ENCODE measurements around the gene ITIH5.
"Not testable (repeated sequence)": the region's sequence is repeated elsewhere in the genome, so short reads cannot be mapped to it uniquely, and the experiment has no call there.

The ITIH5 gene

GRCh38 chr10:7666253-7667023, at the start of gene ITIH5:
Gene ITIH5 (minus strand): TSS chr10:7666966. CDS start chr10:7666892, 74 bp downstream.
- no peaks in the 10 kb centered on the region for H3K36me3 Mint-ChIP-seq (ENCODE audit: low read depth)
- no peaks in the 10 kb centered on the region for H3K9me3 Mint-ChIP-seq
- peaks cover 12% of the 10 kb centered on the region for H3K4me1 Mint-ChIP-seq (ENCODE audit: low read depth)
- H3K27ac Mint-ChIP-seq, result no peak within 1 kb of the TSS
- intact Hi-C loops (cut with micrococcal nuclease), result no loop called here
- H3K27me3 Mint-ChIP-seq, result peaks cover 69% of the 10 kb centered on the region
- peak within 1 kb of the TSS; percentile 31 for H3K4me3 Mint-ChIP-seq

- H3K9me3 Mint-ChIP-seq, result no peaks in the 10 kb centered on the region
- H3K4me3 Mint-ChIP-seq, result no peak overlapping the region
- no peak overlapping the region for H3K27ac Mint-ChIP-seq
- H3K36me3 Mint-ChIP-seq (ENCODE audit: low read depth), result no peaks in the 10 kb centered on the region
- H3K27me3 Mint-ChIP-seq, result peaks cover 9% of the 10 kb centered on the region
- H3K4me1 Mint-ChIP-seq (ENCODE audit: low read depth), result no peaks in the 10 kb centered on the region
- intact Hi-C loops (cut with micrococcal nuclease), result no loop called here
Observed at GRCh38 chr10:7715515-7715914, 48.7 kb upstream of the ITIH5 start.

GRCh38 chr10:7711075-7711474, 44.3 kb upstream of the ITIH5 start:
- intact Hi-C loops (cut with micrococcal nuclease); H3K4me3 Mint-ChIP-seq: not testable (repeated sequence)

GRCh38 chr10:7710446-7710845, 43.7 kb upstream of the ITIH5 start:
- Mint-ChIP-seq H3K36me3 (ENCODE audit: low read depth) (no peaks in the 10 kb centered on the region), H3K9me3 (no peaks in the 10 kb centered on the region), H3K27ac (no peak overlapping the region), H3K27me3 (peaks cover 14% of the 10 kb centered on the region), H3K4me3 (no peak overlapping the region), H3K4me1 (ENCODE audit: low read depth) (no peaks in the 10 kb centered on the region)
- intact Hi-C loops (cut with micrococcal nuclease), result no loop called here

More at GRCh38 chr10:7711075-7711474, 44.3 kb upstream of the ITIH5 start:
- not testable (repeated sequence) for H3K36me3 Mint-ChIP-seq (ENCODE audit: low read depth); H3K27ac Mint-ChIP-seq; H3K4me1 Mint-ChIP-seq (ENCODE audit: low read depth); H3K9me3 Mint-ChIP-seq
- H3K27me3 Mint-ChIP-seq, result peaks cover 10% of the 10 kb centered on the region

GRCh38 chr10:7708832-7709231, 42.1 kb upstream of the ITIH5 start:
- Mint-ChIP-seq H3K4me3 (no peak overlapping the region), H3K4me1 (ENCODE audit: low read depth) (no peaks in the 10 kb centered on the region), H3K9me3 (no peaks in the 10 kb centered on the region), H3K27ac (no peak overlapping the region), H3K36me3 (ENCODE audit: low read depth) (no peaks in the 10 kb centered on the region), H3K27me3 (peaks cover 17% of the 10 kb centered on the region)
- intact Hi-C loops (cut with micrococcal nuclease), result no loop called here

- Mint-ChIP-seq H3K36me3 (ENCODE audit: low read depth) (no peaks in the 10 kb centered on the region), H3K9me3 (no peaks in the 10 kb centered on the region), H3K27me3 (peaks cover 21% of the 10 kb centered on the region), H3K4me1 (ENCODE audit: low read depth) (no peaks in the 10 kb centered on the region), H3K4me3 (no peak overlapping the region), H3K27ac (no peak overlapping the region)
- intact Hi-C loops (cut with micrococcal nuclease), result no loop called here
Observed at GRCh38 chr10:7707858-7708622, 41.3 kb upstream of the ITIH5 start.

- H3K27me3 Mint-ChIP-seq, result peaks cover 24% of the 10 kb centered on the region
- H3K36me3 Mint-ChIP-seq (ENCODE audit: low read depth), result no peaks in the 10 kb centered on the region
- H3K9me3 Mint-ChIP-seq, result no peaks in the 10 kb centered on the region
- intact Hi-C loops (cut with micrococcal nuclease), result no loop called here
- no peak overlapping the region for H3K4me3 Mint-ChIP-seq
- H3K27ac Mint-ChIP-seq, result no peak overlapping the region
- H3K4me1 Mint-ChIP-seq (ENCODE audit: low read depth), result no peaks in the 10 kb centered on the region
Observed at GRCh38 chr10:7707102-7707501, 40.3 kb upstream of the ITIH5 start.

GRCh38 chr10:7706534-7707073, 39.8 kb upstream of the ITIH5 start:
- intact Hi-C loops (cut with micrococcal nuclease), result no loop called here
- H3K4me1 Mint-ChIP-seq (ENCODE audit: low read depth), result no peaks in the 10 kb centered on the region
- H3K36me3 Mint-ChIP-seq (ENCODE audit: low read depth), result no peaks in the 10 kb centered on the region
- peaks cover 24% of the 10 kb centered on the region for H3K27me3 Mint-ChIP-seq
- H3K4me3 Mint-ChIP-seq, result no peak overlapping the region
- no peak overlapping the region for H3K27ac Mint-ChIP-seq
- H3K9me3 Mint-ChIP-seq, result no peaks in the 10 kb centered on the region

- Mint-ChIP-seq H3K36me3 (ENCODE audit: low read depth) (no peaks in the 10 kb centered on the region), H3K4me3 (no peak overlapping the region), H3K27ac (no peak overlapping the region), H3K9me3 (no peaks in the 10 kb centered on the region), H3K27me3 (peaks cover 24% of the 10 kb centered on the region), H3K4me1 (ENCODE audit: low read depth) (no peaks in the 10 kb centered on the region)
- intact Hi-C loops (cut with micrococcal nuclease), result no loop called here
Observed at GRCh38 chr10:7705341-7705740, 38.6 kb upstream of the ITIH5 start.

- Mint-ChIP-seq H3K4me3 (no peak overlapping the region), H3K4me1 (ENCODE audit: low read depth) (no peaks in the 10 kb centered on the region), H3K36me3 (ENCODE audit: low read depth) (no peaks in the 10 kb centered on the region), H3K27ac (no peak overlapping the region), H3K9me3 (no peaks in the 10 kb centered on the region), H3K27me3 (peaks cover 29% of the 10 kb centered on the region)
- intact Hi-C loops (cut with micrococcal nuclease), result no loop called here
Observed at GRCh38 chr10:7704071-7705016, 37.6 kb upstream of the ITIH5 start.

- H3K4me3 Mint-ChIP-seq, result no peak within 1 kb of the TSS
- no peak within 1 kb of the TSS for H3K27ac Mint-ChIP-seq
- no peaks in the 10 kb centered on the region for H3K9me3 Mint-ChIP-seq
- H3K36me3 Mint-ChIP-seq (ENCODE audit: low read depth), result no peaks in the 10 kb centered on the region
- H3K4me1 Mint-ChIP-seq (ENCODE audit: low read depth), result no peaks in the 10 kb centered on the region
- intact Hi-C loops (cut with micrococcal nuclease), result no loop called here
- H3K27me3 Mint-ChIP-seq, result peaks cover 31% of the 10 kb centered on the region
Observed at GRCh38 chr10:7703140-7703539, 36.4 kb upstream of the ITIH5 start, which contains the start of gene ITIH2. Gene ITIH2 (plus strand): TSS chr10:7703316. CDS start chr10:7703435, 119 bp downstream.

GRCh38 chr10:7702288-7702812, 35.6 kb upstream of the ITIH5 start:
- H3K9me3 Mint-ChIP-seq, result no peaks in the 10 kb centered on the region
- intact Hi-C loops (cut with micrococcal nuclease), result no loop called here

GRCh38 chr10:7701158-7701742, 34.5 kb upstream of the ITIH5 start:
- intact Hi-C loops (cut with micrococcal nuclease), result no loop called here
- Mint-ChIP-seq H3K27ac (no peak overlapping the region), H3K27me3 (peaks cover 22% of the 10 kb centered on the region), H3K9me3 (no peaks in the 10 kb centered on the region), H3K4me1 (ENCODE audit: low read depth) (no peaks in the 10 kb centered on the region), H3K36me3 (ENCODE audit: low read depth) (no peaks in the 10 kb centered on the region), H3K4me3 (no peak overlapping the region)

More at GRCh38 chr10:7702288-7702812, 35.6 kb upstream of the ITIH5 start:
- H3K36me3 Mint-ChIP-seq (ENCODE audit: low read depth), result no peaks in the 10 kb centered on the region
- peaks cover 25% of the 10 kb centered on the region for H3K27me3 Mint-ChIP-seq
- no peak overlapping the region for H3K4me3 Mint-ChIP-seq
- H3K4me1 Mint-ChIP-seq (ENCODE audit: low read depth), result no peaks in the 10 kb centered on the region
- H3K27ac Mint-ChIP-seq, result no peak overlapping the region

Measured in dendritic cell treated with granulocyte-macrophage colony-stimulating factor and Interleukin-4, amounts not matched to agents 40 ng/mL and 50 ng/mL, for 4 days (primary cell).